Epithelial cell of prostate (primary cell): ENCODE measurements around the gene C3orf20.
"Not testable (repeated sequence)": the region's sequence is repeated elsewhere in the genome, so short reads cannot be mapped to it uniquely, and the experiment has no call there.

Experiments
- DNase-seq: peaks from one replicate; pipeline ENCODE4 v3.0.0-alpha.2; 2011; ENCODE audit warnings: low read depth, low spot score
- H3K27ac ChIP-seq: fragments of 450-650 bp; 2 replicates; pipeline ENCODE4 v1.5.1; 2017; ENCODE audit warnings: mild to moderate bottlenecking

The C3orf20 gene

DNA sequence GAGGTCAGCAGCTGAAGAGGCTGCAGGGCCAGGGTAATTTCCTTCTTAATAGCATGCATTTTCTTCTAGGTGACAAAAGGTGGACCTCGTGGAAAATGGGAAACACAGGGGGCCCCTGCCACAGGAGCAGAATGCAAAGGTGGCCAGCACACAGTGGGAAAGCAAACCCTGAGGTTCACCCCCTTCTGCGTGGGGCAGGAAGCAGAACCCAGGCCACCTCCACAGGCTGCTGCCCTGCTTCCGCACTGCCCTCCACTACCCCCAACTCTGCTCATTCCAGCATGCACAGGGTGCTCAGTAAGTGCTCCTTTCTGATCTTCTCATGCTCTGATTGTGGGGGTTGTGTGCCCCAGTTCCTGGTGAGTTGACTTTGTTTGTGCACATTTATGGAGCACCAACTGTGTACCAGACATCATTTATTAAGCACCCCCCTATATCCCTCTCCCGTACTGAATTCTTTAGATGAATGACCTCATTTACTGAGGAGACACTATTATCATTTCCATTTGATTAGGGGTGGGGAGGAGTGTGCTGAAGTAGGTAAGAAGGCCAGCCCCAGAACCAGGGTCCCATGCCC, 131.1 kb downstream of the C3orf20 start:
- H3K27ac ChIP-seq, result no peak overlapping the region
- no peak for DNase-seq

DNA sequence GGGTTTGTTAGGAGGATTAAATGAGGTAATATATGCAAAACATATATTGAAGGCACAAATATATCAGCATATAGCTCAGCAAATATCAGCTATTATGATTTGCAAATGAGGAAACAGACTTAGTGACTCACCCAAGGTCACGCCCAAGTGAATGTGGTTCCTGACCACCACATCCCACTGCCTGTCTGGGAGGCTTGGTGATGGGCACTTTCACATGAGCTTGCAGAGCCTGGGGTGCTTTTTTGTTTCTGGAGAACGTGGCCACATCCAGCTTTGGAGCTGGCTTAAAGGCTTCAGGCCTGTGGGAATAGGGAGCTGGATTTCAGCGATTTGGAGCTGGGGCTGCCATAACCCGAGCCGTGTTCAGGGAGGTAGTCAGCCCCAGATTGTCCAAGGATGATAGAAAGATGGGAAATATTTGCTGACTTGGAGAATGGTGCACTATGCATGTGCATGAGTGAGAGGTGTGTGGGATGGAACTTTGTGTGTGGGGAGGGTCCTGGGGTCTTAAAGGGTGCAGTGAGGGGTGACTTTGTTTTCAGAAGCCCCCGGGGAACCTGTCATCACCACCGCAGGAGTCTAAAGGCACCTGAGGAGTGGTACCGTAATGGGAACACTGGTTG, 131.8 kb downstream of the C3orf20 start:
- DNase-seq, result peak; percentile 14
- H3K27ac ChIP-seq, result no peak overlapping the region

DNA sequence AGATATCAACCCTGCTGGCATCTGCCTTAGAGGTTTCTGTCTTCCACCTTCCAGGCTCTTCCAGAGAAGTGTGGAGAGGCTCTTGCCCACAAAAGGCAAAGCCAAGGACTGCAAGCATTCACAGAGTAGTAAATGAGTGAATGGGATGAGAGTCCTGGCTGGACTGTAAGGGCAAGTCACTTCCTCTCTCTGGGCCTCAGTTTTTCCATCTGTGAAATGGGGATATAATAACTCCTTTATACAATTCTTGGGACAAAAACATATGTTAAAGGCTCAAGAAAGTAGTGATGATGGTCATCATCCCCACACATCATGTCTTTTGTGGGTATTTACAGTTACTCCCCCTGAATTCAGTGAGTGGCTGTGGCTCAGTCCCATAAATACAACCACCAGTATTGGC, 133.1 kb downstream of the C3orf20 start:
- DNase-seq, result no peak
- H3K27ac ChIP-seq, result no peak overlapping the region

DNA sequence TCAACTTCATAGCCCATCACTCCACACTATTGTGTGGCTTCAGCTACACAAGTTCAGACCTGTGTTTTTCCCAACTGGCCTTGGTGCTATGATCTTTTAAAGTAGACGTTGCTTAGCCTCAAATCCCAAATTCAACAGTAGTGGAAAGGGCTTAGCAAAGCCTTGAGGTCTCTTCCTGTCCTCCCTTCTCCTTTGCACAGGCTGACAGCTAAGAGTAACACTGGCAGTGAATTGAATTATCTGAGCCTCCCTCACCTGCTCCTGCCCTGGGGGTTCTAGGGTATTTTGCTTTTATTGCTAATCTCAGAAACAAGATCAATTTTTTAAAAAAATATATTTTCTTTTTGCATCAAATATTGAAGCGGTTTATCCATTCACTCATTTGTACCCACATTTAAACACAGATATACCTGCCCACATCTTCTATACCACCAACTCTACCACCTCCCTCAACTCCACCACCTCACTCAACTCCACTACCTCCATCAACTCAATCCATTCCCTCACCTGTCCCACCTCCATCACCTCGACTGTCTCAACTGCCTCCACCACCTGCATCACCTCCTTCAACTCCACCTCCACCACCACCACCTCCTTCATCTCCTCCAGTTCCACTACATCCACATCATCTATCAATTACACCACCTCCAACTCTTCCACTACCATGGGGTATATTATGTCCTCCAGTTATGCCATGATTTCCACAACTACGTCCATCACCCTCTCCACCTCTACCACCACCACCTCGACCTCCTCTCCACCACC, 133.7 kb downstream of the C3orf20 start:
- no peak overlapping the region for H3K27ac ChIP-seq
- no peak for DNase-seq

DNA sequence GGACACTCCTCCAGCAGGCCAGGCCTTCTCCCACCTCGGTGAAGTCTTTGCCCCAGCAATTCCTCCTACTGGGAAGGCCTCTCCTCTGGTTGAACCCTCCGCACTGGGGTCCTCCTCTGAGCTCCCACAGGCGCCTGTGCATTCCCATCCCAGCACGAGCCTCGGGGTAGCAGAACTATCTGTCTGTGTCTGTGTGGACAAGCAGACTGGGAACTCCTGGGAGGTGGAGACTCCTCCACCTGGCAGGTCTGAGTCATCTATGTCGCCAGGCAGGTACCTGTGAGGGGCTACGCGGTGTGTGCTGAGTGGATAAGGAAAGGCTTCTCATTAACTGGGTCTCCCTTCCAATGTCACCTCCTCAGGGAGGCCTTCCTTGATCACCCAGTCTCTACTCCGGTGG, 134.7 kb downstream of the C3orf20 start:
- DNase-seq, H3K27ac ChIP-seq: not testable (repeated sequence)

DNA sequence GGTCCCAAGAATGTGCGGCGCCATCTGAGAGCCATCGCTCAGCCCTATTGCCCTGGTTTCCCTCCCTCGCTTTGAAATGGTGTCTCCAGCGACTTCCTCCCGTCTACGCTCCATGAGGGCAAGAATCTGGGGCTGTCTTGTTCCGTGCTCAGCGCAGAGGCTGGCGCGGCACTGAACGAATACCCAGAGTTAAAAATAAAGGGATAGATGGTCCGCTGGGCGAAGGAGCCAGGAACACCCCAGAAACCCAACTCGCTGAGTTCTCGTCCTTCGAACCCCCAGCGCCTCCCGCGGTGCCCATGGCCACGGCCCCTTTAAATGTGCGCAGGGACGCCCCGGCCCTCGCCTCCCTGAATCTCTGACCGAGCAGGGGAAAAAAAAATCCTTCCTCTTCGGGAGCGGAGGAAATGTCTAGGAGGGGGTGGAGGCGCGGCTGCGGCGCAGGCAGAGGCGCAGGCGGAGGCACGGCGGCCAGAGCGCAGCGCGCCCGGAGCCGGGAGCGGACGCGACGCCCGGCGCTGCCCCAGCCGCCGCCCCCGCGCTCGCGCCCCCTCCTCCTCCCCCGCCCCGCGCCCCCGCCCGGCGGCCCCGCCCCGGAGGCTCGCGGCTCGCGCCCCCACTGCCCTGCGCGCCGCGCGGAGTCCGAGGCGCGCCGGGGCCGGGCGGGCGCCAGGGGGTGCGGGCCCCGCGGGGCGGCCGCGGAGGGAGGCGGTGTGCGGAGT, 135.3 kb downstream of the C3orf20 start:
- DNase-seq, result no peak
- no peak overlapping the region for H3K27ac ChIP-seq

DNA sequence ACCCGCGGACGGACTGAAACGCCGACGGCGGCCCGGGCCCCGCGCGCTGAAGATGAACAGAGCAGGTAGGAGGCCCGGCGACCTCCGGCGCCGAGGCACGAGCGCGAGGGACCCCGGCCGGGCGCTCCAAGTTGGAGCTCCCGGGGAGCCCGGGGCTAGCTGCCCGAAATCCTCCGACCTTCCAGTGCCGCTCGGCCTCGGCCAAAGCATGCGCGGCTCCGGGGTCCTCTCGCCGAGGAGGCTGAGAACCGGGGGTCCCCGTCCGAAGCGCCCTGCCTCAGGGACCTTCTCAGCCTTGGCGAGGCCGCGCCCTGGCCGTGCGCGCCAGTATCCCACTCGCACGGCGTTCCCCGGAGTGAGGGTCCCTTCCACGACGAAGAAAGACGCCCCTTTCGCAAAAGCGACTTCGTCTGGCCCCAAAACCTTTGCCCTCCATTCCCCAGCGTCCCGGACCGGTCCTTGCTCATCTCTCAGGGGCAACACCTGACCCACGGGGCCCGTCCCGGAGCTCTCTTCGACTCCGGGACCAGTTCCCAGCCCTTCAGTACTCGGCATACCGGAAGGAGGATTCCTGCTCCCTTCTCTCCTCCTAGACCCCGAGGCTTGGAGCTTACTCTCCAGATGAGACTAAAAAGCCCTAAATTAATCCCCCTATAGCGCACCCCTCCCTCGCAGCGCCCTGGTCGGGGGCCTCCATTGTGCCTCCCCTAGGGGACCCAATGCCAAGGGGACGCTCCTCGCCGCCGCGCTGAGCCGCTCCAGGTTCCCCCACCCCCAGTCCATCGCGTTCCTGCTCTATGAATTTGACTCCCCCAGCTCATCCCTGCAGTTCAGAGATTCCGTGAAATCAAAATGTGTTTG, 136.1 kb downstream of the C3orf20 start:
- H3K27ac ChIP-seq, result no peak overlapping the region
- no peak for DNase-seq

DNA sequence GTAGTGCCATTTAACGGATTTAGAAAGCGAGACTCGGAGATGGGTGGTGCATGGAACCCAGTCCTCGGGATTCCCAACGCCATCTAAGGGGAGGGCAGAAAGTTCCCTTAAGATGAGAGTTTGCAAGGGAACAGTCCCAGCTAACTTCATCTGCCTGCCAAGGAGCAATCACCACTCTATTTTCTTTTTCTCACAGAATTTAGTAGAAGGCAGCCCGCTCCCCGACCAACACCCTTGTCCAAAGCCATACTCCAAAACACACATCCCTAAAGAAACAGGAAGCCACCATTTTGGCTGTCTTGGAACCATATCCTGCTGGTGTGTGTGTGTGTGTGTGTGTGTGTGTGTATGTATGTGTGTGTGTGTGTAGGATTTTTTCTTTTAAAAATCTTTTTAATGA, 136.7 kb downstream of the C3orf20 start:
- no peak for DNase-seq
- H3K27ac ChIP-seq, result no peak overlapping the region

DNA sequence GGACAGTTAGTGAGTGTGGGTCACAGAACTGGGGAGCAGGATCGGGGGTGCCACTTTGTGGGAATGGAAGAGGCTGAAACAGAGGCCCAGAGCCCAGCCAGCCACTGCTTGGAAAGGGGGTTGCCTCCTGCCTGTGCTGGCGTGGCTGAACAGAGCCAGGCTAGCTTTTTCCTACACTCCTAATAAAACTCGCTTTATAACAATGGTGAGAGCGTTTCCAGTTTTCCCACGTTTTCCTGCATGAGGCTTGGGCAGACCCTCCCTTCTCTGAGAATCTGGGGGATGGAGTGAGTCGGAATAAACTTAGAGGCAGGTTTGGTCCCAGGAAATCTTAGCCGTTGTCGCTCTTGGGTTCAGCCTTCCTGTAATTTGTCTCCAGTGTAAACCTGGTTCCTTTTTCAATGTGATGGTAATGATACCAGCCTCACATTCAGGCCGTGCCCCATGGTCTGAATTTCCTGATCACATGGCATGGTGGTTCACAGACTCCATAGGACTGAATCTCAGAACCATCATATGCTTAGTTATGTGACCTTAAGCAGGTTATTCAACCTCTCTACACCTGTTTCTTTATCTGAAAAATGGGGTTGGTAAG, 137.4 kb downstream of the C3orf20 start:
- no peak overlapping the region for H3K27ac ChIP-seq
- no peak for DNase-seq

DNA sequence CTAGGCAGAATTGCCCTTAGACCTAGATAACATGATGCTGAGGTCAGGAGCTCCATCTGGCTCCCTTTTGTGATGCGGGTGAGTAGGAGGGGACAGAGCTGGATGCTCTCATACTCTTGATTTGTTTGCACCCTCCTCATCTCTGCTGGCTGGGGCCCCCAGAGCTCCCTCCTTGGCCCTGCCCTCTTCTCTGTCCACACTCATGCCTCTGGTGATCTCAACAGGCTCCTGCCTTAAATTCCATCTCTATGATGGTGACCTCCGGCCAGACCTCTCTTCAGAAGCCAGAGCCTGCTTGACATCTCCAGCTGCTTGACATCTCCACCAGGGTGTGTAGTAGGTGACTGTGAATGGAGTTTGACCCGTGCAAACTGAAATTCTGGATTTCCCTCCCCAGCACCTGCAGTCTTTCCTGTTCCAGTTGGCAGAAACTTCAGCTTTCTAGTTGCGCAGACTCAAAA, 139.5 kb downstream of the C3orf20 start:
- DNase-seq, result no peak
- no peak overlapping the region for H3K27ac ChIP-seq

DNA sequence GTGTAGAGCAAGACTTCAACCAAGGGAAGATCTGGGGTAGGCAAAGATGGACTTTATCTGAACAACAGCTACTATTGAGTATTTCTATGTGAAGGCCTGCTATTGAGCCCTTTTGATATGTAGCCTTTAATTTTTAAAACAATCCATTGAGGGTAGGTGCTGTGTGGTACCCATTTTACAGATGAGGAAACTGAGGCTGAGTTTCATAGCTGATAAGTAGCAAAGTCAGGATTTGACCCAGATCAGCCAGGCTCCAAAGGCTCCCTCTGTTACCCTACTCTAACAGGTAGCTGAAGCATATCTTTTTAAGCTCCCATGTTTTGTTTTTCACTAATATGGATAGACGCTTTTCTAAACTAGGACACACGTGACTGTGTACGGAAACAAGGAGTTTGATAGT, 141.4 kb downstream of the C3orf20 start:
- no peak overlapping the region for H3K27ac ChIP-seq
- no peak for DNase-seq

DNA sequence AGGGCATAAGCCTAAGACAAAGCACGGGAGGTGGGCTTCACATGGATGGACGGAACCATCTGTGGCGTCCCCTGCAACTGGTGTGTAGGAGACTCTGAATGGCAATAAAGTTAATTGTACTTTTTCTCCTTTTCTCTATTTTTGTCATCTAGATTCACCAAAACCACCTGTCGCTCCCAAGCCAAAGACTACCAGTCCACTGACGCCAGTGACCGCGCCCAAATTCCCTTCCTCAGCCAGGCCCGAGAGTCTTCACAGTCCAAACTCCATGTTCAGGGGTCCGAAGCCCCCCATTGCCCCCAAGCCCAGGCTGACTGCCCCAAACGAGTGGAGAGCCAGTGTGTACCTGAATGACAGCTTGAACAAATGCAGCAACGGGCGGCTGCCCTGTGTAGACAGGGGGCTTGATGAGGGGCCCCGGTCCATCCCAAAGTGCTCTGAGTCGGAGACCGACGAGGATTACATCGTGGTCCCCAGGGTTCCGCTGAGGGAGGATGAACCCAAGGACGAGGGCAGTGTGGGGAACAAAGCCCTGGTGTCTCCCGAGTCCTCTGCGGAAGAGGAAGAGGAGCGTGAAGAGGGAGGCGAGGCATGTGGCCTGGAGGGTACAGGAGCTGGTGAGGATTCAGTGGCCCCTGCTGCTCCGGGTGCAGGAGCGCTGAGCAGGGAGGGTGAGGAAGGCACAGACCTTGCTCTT, 144.0 kb downstream of the C3orf20 start, which contains the start of gene FGD5:
Gene FGD5 (plus strand): TSS at position 159 of the 697 bp plus-strand sequence. CDS start 110 bp downstream, at position 269.
- H3K27ac ChIP-seq, result no peak within 1 kb of the TSS
- no peak for DNase-seq

DNA sequence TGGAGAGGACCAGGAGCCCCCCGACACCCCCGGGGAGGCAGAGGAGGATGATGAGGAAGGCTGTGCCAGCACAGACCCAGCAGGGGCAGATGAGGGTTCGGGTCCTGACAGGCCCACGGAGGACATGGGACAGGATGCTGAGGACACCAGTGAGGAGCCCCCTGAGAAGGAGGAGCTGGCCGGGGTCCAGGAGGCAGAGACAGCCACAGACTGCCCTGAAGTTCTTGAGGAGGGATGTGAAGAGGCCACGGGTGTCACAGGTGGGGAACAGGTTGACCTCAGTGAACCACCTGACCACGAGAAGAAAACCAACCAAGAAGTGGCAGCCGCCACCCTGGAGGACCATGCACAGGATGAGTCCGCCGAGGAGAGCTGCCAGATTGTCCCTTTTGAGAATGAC, 144.7 kb downstream of the C3orf20 start:
- DNase-seq, result no peak
- H3K27ac ChIP-seq, result no peak overlapping the region

DNA sequence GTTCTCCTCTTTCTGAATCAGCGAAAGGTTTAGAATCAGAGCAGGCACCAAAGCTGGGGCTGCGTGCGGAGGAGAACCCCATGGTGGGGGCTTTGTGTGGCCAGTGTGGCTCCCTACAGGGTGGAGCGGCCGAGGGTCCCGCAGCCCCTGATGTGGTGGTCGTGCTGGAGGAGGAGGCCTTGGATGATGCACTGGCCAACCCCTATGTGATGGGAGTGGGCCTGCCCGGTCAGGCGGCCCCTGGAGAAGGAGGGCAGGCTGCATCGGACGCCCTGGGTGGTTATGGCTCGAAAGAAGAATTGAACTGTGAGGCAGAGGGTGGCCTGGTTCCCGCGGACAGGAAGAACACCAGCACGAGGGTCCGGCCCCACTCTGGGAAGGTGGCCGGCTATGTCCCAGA, 145.2 kb downstream of the C3orf20 start:
- no peak overlapping the region for H3K27ac ChIP-seq
- DNase-seq, result no peak

DNA sequence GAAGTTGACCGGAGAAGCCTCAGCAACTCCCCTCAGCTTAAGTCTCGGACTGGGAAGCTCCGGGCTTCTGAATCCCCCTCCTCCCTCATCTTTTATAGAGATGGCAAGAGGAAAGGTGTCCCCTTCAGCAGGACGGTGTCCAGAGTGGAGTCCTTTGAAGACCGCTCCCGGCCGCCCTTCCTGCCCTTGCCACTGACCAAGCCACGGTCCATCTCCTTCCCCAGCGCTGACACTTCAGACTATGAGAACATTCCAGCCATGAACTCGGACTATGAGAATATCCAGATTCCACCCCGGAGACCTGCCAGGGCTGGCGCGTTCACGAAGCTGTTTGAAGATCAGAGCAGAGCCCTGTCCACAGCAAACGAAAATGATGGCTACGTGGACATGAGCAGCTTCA, 146.2 kb downstream of the C3orf20 start:
- no peak overlapping the region for H3K27ac ChIP-seq
- no peak for DNase-seq

DNA sequence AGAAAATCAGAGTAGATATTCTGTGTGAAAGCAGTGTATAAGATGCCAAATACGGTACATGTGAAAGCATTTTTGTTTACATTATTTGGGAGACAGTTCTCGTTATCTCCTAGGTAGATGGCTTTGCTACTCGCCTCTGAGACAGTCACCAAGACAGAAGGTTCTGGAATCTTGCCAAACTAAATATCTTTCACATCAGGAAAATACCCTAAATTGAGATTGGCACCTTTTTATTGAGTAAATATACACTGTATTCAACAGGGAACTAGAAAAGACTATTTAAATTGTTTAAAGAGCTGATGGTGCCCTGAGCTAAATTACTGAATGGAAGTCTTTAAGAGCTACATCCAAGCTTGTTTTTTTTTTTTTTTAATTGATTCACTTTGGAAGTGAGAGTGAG, 147.2 kb downstream of the C3orf20 start:
- no peak overlapping the region for H3K27ac ChIP-seq
- no peak for DNase-seq
